Measurements from ENCODE around the gene CALM3.

DNA sequence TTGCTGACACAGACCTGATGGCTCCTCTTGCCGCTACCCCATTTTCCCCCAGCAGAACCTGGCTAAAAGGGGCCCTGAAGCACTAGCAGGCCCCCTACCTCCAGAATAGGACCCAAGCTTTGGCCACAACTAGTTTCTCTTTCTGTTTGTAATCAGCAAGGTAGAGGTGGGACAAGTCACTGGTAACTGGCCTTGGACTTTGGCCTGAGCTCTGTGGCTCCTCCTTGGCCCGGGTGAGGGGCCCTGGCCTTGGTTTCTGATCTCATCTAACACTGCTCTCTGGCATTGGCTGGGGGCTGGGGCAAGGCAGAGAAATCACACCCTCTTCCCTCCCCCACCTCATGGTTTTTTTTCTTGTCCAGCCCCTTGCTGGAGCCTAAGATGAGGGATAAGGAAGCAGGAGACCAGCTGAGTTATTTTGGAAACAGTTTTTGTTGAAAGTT, 2.1 kb downstream of the CALM3 start:
- TF ChIP-seq, protein P1, sequence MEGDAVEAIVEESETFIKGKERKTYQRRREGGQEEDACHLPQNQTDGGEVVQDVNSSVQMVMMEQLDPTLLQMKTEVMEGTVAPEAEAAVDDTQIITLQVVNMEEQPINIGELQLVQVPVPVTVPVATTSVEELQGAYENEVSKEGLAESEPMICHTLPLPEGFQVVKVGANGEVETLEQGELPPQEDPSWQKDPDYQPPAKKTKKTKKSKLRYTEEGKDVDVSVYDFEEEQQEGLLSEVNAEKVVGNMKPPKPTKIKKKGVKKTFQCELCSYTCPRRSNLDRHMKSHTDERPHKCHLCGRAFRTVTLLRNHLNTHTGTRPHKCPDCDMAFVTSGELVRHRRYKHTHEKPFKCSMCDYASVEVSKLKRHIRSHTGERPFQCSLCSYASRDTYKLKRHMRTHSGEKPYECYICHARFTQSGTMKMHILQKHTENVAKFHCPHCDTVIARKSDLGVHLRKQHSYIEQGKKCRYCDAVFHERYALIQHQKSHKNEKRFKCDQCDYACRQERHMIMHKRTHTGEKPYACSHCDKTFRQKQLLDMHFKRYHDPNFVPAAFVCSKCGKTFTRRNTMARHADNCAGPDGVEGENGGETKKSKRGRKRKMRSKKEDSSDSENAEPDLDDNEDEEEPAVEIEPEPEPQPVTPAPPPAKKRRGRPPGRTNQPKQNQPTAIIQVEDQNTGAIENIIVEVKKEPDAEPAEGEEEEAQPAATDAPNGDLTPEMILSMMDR (IDR thresholded peaks at IDR 0.05): no peak
- TF ChIP-seq POLR2A (IDR thresholded peaks at IDR 0.05): peak in 1 of 3 donors; percentile 8
